OCI-LY3 (cell line): Measurements from ENCODE around the gene FTCD.

ENCODE experiments used
- EZH2phosphoT487 ChIP-seq: fragments of 200-600 bp; shearing (Covaris generic); IDR thresholded peaks from 2 replicates; pipeline ENCODE4 v1.6.1; 2018; ENCODE audit warnings: antibody characterized with exemption, mixed run types, low read depth
- TF ChIP-seq, protein P1 (sequence below): fragments of 200-600, 300-600 bp; sonication (generic); IDR thresholded peaks from 2 replicates; pipeline ENCODE4 v1.5.1; 2014; ENCODE audit warnings: antibody characterized with exemption, low read length, low read depth

DNA sequence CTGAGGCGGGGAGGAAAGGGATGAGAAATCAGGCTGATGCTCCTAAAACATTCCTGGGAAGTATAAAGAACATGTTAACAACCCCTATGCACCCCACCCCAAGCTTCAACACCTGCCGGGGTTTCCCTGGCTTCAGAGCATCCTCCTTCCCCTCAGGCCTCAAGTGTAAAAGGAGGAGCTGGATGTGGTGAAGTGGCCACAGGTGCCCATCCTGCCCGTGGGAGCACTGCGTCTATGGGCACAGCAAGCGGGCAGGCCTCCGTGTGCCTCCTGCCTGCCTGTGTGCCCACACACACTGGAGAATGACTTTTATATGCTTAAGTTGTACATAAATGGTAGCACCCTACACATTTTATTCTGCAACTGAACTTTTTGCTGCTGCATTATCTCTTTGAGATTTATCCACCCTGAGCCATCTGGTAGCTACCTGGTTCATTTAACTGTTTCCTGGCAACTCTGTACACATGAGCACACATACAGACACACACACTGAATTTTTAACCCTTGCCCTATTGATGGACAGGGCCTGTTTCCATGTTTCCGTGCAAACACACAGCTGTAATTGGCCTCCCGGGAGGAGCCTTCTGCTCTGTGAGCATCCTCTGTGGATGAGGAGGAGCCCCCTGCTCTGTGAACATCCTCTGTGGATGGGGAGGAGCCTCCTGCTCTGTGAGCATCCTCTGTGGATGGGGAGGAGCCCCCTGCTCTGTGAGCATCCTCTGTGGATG lies 13.4 kb upstream of the FTCD start:
- TF ChIP-seq, protein P1, sequence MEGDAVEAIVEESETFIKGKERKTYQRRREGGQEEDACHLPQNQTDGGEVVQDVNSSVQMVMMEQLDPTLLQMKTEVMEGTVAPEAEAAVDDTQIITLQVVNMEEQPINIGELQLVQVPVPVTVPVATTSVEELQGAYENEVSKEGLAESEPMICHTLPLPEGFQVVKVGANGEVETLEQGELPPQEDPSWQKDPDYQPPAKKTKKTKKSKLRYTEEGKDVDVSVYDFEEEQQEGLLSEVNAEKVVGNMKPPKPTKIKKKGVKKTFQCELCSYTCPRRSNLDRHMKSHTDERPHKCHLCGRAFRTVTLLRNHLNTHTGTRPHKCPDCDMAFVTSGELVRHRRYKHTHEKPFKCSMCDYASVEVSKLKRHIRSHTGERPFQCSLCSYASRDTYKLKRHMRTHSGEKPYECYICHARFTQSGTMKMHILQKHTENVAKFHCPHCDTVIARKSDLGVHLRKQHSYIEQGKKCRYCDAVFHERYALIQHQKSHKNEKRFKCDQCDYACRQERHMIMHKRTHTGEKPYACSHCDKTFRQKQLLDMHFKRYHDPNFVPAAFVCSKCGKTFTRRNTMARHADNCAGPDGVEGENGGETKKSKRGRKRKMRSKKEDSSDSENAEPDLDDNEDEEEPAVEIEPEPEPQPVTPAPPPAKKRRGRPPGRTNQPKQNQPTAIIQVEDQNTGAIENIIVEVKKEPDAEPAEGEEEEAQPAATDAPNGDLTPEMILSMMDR, result no peak
- TF ChIP-seq EZH2phosphoT487, result no peak
